ENCODE data around the gene GSTP1. TPM values are rescaled to one million over a fixed set of nuclear protein-coding genes. Genes with fewer than 3 reads are reported as not detected.
"Not testable (repeated sequence)": the region's sequence is repeated elsewhere in the genome, so short reads cannot be mapped to it uniquely, and the experiment has no call there.

Gene GSTP1
- total and polyA plus RNA-seq, 3 donors from 2014 or later, result 117 to 211 (median 201) TPM

- Histone ChIP-seq H3K27me3 (no peaks in the 10 kb centered on the region), H3K27ac (no peak overlapping the region), H3K4me1 (no peaks in the 10 kb centered on the region), H3K36me3 (ENCODE audit: low read depth, missing control alignments) (no peaks in the 10 kb centered on the region), H3K4me3 (no peak overlapping the region), H3K9me3 (no peaks in the 10 kb centered on the region)
- DNase-seq, result no peak
- 37% methylated on average over 32 of the region's 34 CpGs; no CpG with 5 or more reads in 1 of the 2 donors for WGBS, 2 donors
- intact Hi-C loops (cut with DNase I; ENCODE audit: low total_unique reads), result no loop called here
- TF ChIP-seq POLR2A (IDR thresholded peaks at IDR 0.05), result no peak
- no peak for TF ChIP-seq CTCF (IDR thresholded peaks at IDR 0.05)
Measured at GRCh38 chr11:67615728-67616430, 32.3 kb downstream of the GSTP1 start.

GRCh38 chr11:67616431-67617242, 33.0 kb downstream of the GSTP1 start:
- intact Hi-C loops (cut with DNase I; ENCODE audit: low total_unique reads), result no loop called here
- 45 to 50% methylated on average over 6 to 11 of the region's 11 CpGs for WGBS, 2 donors
- H3K27ac ChIP-seq, result no peak overlapping the region

GRCh38 chr11:67617243-67617953, 33.8 kb downstream of the GSTP1 start:
- Histone ChIP-seq H3K4me1 (no peaks in the 10 kb centered on the region), H3K9me3 (no peaks in the 10 kb centered on the region), H3K27me3 (no peaks in the 10 kb centered on the region), H3K4me3 (no peak overlapping the region), H3K36me3 (ENCODE audit: low read depth, missing control alignments) (no peaks in the 10 kb centered on the region), H3K27ac (no peak overlapping the region)
- 80 to 83% methylated on average over 7 of the region's 7 CpGs for WGBS, 2 donors
- DNase-seq, result no peak
- intact Hi-C loops (cut with DNase I; ENCODE audit: low total_unique reads), result no loop called here
- no peak for TF ChIP-seq POLR2A (IDR thresholded peaks at IDR 0.05)
- TF ChIP-seq CTCF (IDR thresholded peaks at IDR 0.05), result no peak

More at GRCh38 chr11:67616431-67617242, 33.0 kb downstream of the GSTP1 start:
- DNase-seq, result no peak
- no peaks in the 10 kb centered on the region for H3K4me1 ChIP-seq
- TF ChIP-seq POLR2A (IDR thresholded peaks at IDR 0.05) (no peak), CTCF (IDR thresholded peaks at IDR 0.05) (no peak)
- no peaks in the 10 kb centered on the region for H3K27me3 ChIP-seq
- no peaks in the 10 kb centered on the region for H3K9me3 ChIP-seq
- H3K4me3 ChIP-seq, result no peak overlapping the region
- H3K36me3 ChIP-seq (ENCODE audit: low read depth, missing control alignments), result no peaks in the 10 kb centered on the region

- H3K9me3 ChIP-seq; H3K4me1 ChIP-seq; DNase-seq; H3K27ac ChIP-seq; H3K27me3 ChIP-seq; intact Hi-C loops (cut with DNase I; ENCODE audit: low total_unique reads); H3K4me3 ChIP-seq; H3K36me3 ChIP-seq (ENCODE audit: low read depth, missing control alignments): not testable (repeated sequence)
- 14 to 90% methylated on average over 2 to 33 of the region's 40 CpGs for WGBS, 2 donors
Measured at GRCh38 chr11:67618901-67619659, 35.5 kb downstream of the GSTP1 start.

GRCh38 chr11:67619683-67620618, 36.3 kb downstream of the GSTP1 start:
- intact Hi-C loops (cut with DNase I; ENCODE audit: low total_unique reads), result not testable (repeated sequence)

GRCh38 chr11:67620621-67621020, 37.0 kb downstream of the GSTP1 start:
- DNase-seq, result not testable (repeated sequence)

More at GRCh38 chr11:67619683-67620618, 36.3 kb downstream of the GSTP1 start:
- not testable (repeated sequence) for H3K9me3 ChIP-seq; H3K4me3 ChIP-seq; DNase-seq; H3K4me1 ChIP-seq; H3K27ac ChIP-seq; H3K36me3 ChIP-seq (ENCODE audit: low read depth, missing control alignments); H3K27me3 ChIP-seq
- 83 to 87% methylated on average over 33 of the region's 33 CpGs for WGBS, 2 donors

GRCh38 chr11:67621928-67622327, 38.3 kb downstream of the GSTP1 start:
- H3K4me3 ChIP-seq; H3K9me3 ChIP-seq; H3K36me3 ChIP-seq (ENCODE audit: low read depth, missing control alignments); DNase-seq; H3K27ac ChIP-seq; H3K27me3 ChIP-seq; H3K4me1 ChIP-seq; intact Hi-C loops (cut with DNase I; ENCODE audit: low total_unique reads): not testable (repeated sequence)
- WGBS, 2 donors, result 64 to 67% methylated on average over 2 to 3 of the region's 3 CpGs

More at GRCh38 chr11:67620621-67621020, 37.0 kb downstream of the GSTP1 start:
- H3K9me3 ChIP-seq; intact Hi-C loops (cut with DNase I; ENCODE audit: low total_unique reads); H3K27ac ChIP-seq; H3K27me3 ChIP-seq; H3K4me3 ChIP-seq; H3K36me3 ChIP-seq (ENCODE audit: low read depth, missing control alignments); H3K4me1 ChIP-seq: not testable (repeated sequence)
- 84 to 86% methylated on average over 13 of the region's 13 CpGs for WGBS, 2 donors

Measured in testis (tissue), 3 donors.